Measurements from ENCODE around the gene CCN6.
A peak's percentile ranks its signal among the peaks of the same experiment; 100 is the strongest.
"Not testable (repeated sequence)": the region's sequence is repeated elsewhere in the genome, so short reads cannot be mapped to it uniquely, and the experiment has no call there.

The CCN6 gene

DNA sequence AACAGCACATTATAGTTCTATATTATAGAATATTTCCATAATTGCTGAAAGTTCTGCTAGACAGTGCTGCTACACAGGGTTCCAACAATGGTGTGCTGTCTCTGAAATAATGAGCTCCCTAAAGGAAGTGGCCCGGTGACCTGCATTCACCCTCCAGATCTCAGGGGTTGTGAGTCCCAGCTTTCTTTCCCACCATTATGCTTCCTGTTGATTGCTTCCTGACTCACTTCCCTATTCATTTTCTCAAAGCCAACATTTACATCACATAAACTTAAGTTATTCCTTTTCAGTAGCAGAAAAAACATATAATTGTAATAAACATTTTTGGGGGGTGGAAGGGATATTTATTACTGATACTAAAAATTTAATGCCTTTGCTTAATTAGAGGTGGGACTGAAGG lies 12.9 kb upstream of the CCN6 start:
- no peak for DNase-seq (ENCODE audit: low read depth, low spot score)
- no peaks in the 10 kb centered on the region for H3K9me3 ChIP-seq (ENCODE audit: low read depth, low read length)
- H3K36me3 ChIP-seq (ENCODE audit: insufficient read depth, low read length) = no peaks in the 10 kb centered on the region
- no peak overlapping the region for H3K27ac ChIP-seq
- H3K9ac ChIP-seq (ENCODE audit: insufficient read length) = no peak overlapping the region
- H3K4me3 ChIP-seq = no peak overlapping the region
- TF ChIP-seq EZH2 (IDR thresholded peaks at IDR 0.05) = no peak
- no peak for TF ChIP-seq FOXP2 (optimal IDR thresholded peaks at IDR 0.05; ENCODE audit: control extremely low read depth, extremely low read length, insufficient read depth)
- TF ChIP-seq POLR2AphosphoS5 (IDR thresholded peaks at IDR 0.05; ENCODE audit: borderline replicate concordance, low read depth, low read length) = no peak

DNA sequence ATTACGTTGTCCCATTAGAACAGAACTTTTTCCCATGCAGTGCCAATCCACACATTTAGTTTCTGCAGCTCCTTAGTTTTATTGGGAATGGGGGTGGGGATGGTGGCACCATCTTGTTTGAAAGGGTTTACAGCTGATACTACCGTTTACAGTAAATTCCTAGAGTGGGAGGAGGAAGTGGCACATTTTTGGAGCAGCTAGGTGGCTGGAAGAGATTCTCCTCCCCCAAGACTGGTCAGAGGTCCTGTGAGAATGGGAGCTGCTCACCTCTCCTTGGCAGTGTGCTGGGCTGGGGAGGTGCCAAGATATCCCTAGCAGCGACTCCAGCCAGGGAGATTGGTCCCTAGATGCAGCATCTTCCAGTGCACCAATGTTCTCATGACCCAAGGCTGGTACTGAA lies 12.4 kb upstream of the CCN6 start:
- Histone ChIP-seq H3K9ac (ENCODE audit: insufficient read length) (no peak overlapping the region), H3K9me3 (ENCODE audit: low read depth, low read length) (no peaks in the 10 kb centered on the region), H3K36me3 (ENCODE audit: insufficient read depth, low read length) (no peaks in the 10 kb centered on the region), H3K27ac (no peak overlapping the region), H3K4me3 (no peak overlapping the region)
- TF ChIP-seq EZH2 (IDR thresholded peaks at IDR 0.05) (no peak), FOXP2 (optimal IDR thresholded peaks at IDR 0.05; ENCODE audit: control extremely low read depth, extremely low read length, insufficient read depth) (no peak), POLR2AphosphoS5 (IDR thresholded peaks at IDR 0.05; ENCODE audit: borderline replicate concordance, low read depth, low read length) (no peak)
- no peak for DNase-seq (ENCODE audit: low read depth, low spot score)

DNA sequence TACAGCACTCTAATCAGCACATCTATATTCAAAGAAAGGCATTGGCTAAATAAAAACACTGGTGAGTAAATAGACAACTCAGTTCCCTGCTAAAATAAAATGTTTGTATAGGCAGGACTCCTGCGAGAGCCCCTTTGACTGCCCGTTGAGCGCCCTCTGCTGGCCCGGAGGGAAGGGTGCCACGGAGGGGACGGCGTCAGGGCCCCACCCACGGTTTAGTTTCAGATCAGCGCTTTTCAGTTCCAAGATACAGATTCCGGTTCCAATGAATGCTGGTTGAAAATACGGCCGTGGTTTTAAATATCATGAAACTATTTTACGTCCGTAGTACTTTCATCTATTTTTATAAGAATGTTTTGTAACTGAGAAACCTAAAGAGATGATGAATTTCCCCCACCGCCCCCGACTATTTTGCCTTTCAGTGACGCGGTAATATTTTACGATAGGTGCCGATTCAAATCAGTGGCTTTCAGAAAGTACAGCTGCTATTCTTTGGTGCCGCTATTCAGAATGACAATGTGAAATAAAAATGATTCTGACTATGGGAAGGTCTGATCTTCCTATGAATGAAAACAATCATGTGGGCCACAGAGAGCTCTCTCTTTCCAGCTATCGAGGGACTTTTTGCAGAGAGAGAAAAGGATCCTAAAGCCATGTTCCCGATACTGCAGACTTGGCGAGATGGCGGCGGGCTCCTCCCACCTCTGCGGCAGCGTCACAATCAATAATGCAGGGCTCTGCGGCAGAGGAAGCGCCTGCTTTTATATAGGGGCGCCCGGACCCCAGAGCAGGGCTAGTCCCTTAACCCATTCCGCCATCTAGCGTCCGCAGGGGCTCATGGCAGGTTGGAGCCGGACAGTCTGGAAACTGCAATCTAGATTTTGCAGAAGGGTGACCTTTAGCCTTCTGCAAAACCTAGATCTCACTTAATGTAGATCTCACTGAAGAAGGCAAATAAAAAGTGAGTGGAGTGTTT lies 10.6 kb upstream of the CCN6 start:
- Histone ChIP-seq H3K9ac (ENCODE audit: insufficient read length) (peak overlapping the region; percentile 86), H3K4me3 (peak overlapping the region; percentile 92), H3K36me3 (ENCODE audit: insufficient read depth, low read length) (no peaks in the 10 kb centered on the region), H3K27ac (peak overlapping the region; percentile 73; the same call in 1 of the 2 replicates), H3K9me3 (ENCODE audit: low read depth, low read length) (no peaks in the 10 kb centered on the region)
- no peak for TF ChIP-seq EZH2 (IDR thresholded peaks at IDR 0.05)
- TF ChIP-seq POLR2AphosphoS5 (IDR thresholded peaks at IDR 0.05; ENCODE audit: borderline replicate concordance, low read depth, low read length) = peak; percentile 68; the same call in 1 of the 2 replicates
- peak; percentile 73 for DNase-seq (ENCODE audit: low read depth, low spot score)

DNA sequence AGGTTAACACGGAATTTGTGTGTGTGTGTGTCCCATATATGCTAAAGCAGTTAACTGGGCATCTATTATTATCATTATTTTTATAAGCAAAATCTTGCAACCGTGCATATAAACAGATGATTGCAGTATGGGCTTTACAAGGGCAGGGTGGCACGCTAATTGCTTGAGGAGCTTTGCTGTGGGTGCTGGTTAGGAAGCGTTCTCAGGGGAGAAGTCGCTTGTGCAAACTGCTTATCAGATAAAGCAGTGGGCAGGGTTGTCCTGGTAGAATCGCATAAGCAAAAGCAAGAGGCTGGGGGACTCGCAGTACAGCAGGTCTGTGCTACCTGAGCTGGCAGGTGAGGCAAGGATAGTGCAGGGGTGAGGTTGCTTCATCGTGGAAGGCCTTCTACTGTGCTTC lies 9.7 kb upstream of the CCN6 start:
- TF ChIP-seq POLR2AphosphoS5 (IDR thresholded peaks at IDR 0.05; ENCODE audit: borderline replicate concordance, low read depth, low read length) (no peak), FOXP2 (optimal IDR thresholded peaks at IDR 0.05; ENCODE audit: control extremely low read depth, extremely low read length, insufficient read depth) (no peak), EZH2 (IDR thresholded peaks at IDR 0.05) (no peak)
- Histone ChIP-seq H3K4me3 (no peak overlapping the region), H3K27ac (no peak overlapping the region), H3K9me3 (ENCODE audit: low read depth, low read length) (no peaks in the 10 kb centered on the region), H3K9ac (ENCODE audit: insufficient read length) (no peak overlapping the region), H3K36me3 (ENCODE audit: insufficient read depth, low read length) (no peaks in the 10 kb centered on the region)
- no peak for DNase-seq (ENCODE audit: low read depth, low spot score)

DNA sequence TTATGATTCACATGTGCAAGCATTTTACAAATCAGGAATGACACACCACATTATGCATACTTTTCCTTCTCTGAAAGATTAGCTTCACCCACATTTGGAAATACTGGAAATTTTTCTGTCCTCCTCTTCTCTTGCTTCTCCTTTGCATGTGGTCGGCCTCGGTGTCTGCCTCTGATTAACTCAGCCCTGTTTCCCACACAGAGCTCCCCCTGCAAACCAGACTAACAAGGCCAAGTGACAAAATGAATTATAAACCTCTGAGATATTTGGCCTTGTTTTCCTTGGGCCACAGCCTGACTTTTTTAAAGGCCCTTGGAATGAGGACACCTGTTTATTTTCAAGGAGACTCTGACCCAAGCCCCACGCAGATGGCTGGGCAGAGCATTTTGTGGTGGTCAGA lies 9.0 kb upstream of the CCN6 start:
- Histone ChIP-seq H3K27ac (no peak overlapping the region), H3K36me3 (ENCODE audit: insufficient read depth, low read length) (no peaks in the 10 kb centered on the region), H3K9ac (ENCODE audit: insufficient read length) (no peak overlapping the region), H3K4me3 (no peak overlapping the region), H3K9me3 (ENCODE audit: low read depth, low read length) (no peaks in the 10 kb centered on the region)
- DNase-seq (ENCODE audit: low read depth, low spot score) = no peak
- TF ChIP-seq FOXP2 (optimal IDR thresholded peaks at IDR 0.05; ENCODE audit: control extremely low read depth, extremely low read length, insufficient read depth) = no peak
- no peak for TF ChIP-seq POLR2AphosphoS5 (IDR thresholded peaks at IDR 0.05; ENCODE audit: borderline replicate concordance, low read depth, low read length)
- no peak for TF ChIP-seq EZH2 (IDR thresholded peaks at IDR 0.05)

DNA sequence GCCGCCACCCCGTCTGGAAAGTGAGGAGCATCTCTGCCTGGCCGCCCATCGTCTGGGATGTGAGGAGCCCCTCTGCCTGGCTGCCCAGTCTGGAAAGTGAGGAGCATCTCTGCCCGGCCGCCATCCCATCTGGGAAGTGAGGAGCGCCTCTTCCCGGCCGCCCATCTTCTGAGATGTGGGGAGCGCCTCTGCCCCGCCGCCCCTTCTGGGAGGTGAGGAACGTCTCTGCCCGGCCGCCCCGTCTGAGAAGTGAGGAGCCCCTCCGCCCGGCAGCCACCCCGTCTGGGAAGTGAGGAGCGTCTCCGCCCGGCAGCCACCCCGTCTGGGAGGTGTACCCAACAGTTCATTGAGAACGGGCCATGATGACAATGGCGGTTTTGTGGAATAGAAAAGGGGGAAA lies 6.4 kb upstream of the CCN6 start:
- not testable (repeated sequence) for H3K9me3 ChIP-seq (ENCODE audit: low read depth, low read length); DNase-seq (ENCODE audit: low read depth, low spot score); H3K4me3 ChIP-seq; H3K27ac ChIP-seq; H3K36me3 ChIP-seq (ENCODE audit: insufficient read depth, low read length); H3K9ac ChIP-seq (ENCODE audit: insufficient read length)

DNA sequence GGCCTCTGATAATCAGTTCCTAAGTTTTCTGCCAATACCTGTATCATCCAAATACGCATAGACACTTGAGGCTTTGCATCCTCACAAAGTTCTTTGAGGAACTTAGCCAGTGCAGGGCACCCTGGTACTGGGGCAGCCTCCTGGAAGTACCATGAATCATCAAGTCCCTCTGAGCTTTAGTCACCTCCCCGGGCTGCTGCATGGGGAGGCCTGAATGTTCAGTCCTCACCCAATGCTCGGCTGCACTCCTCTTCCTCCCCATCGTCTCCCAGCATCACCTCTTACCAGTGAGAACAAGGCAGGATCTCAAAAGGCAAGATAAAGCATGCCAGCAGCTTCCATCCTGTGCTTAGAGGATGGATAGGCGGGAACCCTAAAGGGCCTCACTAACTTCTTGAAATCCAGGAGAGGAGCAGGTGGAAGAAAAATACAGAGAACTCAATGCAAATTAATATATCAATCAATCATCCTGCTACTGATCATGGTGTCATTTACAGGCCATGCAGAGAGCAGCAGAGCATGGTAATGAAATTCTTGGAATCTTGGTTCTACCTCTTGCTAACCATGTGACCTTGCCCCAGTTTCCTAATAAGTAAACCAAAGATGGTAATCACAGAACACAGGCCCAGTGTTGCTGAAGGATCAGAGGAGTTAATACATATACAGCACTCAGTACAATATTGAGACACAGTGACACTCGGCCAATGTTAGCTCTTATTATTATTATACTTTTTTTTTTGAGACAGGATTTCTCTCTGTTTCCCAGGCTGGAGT lies 4.7 kb upstream of the CCN6 start:
- Histone ChIP-seq H3K4me3 (no peak overlapping the region), H3K9ac (ENCODE audit: insufficient read length) (no peak overlapping the region), H3K36me3 (ENCODE audit: insufficient read depth, low read length) (no peaks in the 10 kb centered on the region), H3K27ac (no peak overlapping the region), H3K9me3 (ENCODE audit: low read depth, low read length) (no peaks in the 10 kb centered on the region)
- no peak for DNase-seq (ENCODE audit: low read depth, low spot score)
- TF ChIP-seq FOXP2 (optimal IDR thresholded peaks at IDR 0.05; ENCODE audit: control extremely low read depth, extremely low read length, insufficient read depth) = no peak
- TF ChIP-seq EZH2 (IDR thresholded peaks at IDR 0.05) = no peak
- no peak for TF ChIP-seq POLR2AphosphoS5 (IDR thresholded peaks at IDR 0.05; ENCODE audit: borderline replicate concordance, low read depth, low read length)

DNA sequence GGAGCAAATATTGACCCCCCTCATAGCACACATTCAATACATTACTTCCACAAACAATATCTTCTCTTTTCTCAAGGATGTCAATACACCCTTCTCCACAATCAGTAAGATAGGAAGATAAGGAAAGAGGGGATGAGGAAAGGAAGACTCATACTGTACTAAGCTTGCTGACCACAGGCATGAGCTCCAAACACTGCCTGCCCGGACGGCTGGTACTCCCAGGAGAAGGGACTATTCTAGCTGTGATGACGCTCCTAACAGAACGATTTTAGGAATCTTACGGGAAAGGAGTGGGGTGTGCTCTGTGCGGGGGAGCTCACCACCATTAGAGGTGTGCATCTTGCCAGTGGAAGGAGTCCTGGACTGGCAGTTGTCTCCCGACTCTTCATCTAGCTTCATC lies 3.9 kb upstream of the CCN6 start:
- no peak for TF ChIP-seq EZH2 (IDR thresholded peaks at IDR 0.05)
- no peak for TF ChIP-seq POLR2AphosphoS5 (IDR thresholded peaks at IDR 0.05; ENCODE audit: borderline replicate concordance, low read depth, low read length)
- Histone ChIP-seq H3K36me3 (ENCODE audit: insufficient read depth, low read length) (no peaks in the 10 kb centered on the region), H3K9ac (ENCODE audit: insufficient read length) (no peak overlapping the region), H3K9me3 (ENCODE audit: low read depth, low read length) (no peaks in the 10 kb centered on the region), H3K27ac (no peak overlapping the region), H3K4me3 (no peak overlapping the region)
- DNase-seq (ENCODE audit: low read depth, low spot score) = no peak
